ENCODE data around the gene CEND1. TPM values are rescaled to one million over a fixed set of nuclear protein-coding genes. Genes with fewer than 3 reads are reported as not detected.

Gene CEND1
- total and polyA plus RNA-seq, 2 of the 13 experiments (the other 11 are each of a cell fraction or from before 2014, with no cell fraction given) = not detected

- TF ChIP-seq RXRA (CRISPR knock-in tag; IDR thresholded peaks at IDR 0.05) (no peak), ATF7 (IDR thresholded peaks at IDR 0.05) (no peak), ATF7 (CRISPR knock-in tag; IDR thresholded peaks at IDR 0.05) (0 out of 2 replicates have a peak, but pooled peaks have one; percentile 43), HOXA9 (CRISPR knock-in tag; IDR thresholded peaks at IDR 0.05; ENCODE audit: borderline replicate concordance) (no peak; the same call in 1 of the 2 replicates), SSRP1 (CRISPR knock-in tag; IDR thresholded peaks at IDR 0.05) (no peak), ZUFSP (CRISPR knock-in tag; IDR thresholded peaks at IDR 0.05; ENCODE audit: borderline replicate concordance) (no peak), TCF7 (IDR thresholded peaks at IDR 0.05; ENCODE audit: low read depth) (no peak), FOXK2 (IDR thresholded peaks at IDR 0.05) (no peak), TRIM22 (IDR thresholded peaks at IDR 0.05) (no peak), TBX2 (CRISPR knock-in tag; IDR thresholded peaks at IDR 0.05; ENCODE audit: borderline replicate concordance) (peak; percentile 71), ATF1 (CRISPR knock-in tag; IDR thresholded peaks at IDR 0.05) (no peak), SMAD9 (CRISPR knock-in tag; IDR thresholded peaks at IDR 0.05) (no peak), ZNF800 (CRISPR knock-in tag; IDR thresholded peaks at IDR 0.05) (peak; percentile 30; the same call in 1 of the 2 replicates), FOXP4 (CRISPR knock-in tag; IDR thresholded peaks at IDR 0.05) (no peak), ZBTB1 (CRISPR knock-in tag; IDR thresholded peaks at IDR 0.05; ENCODE audit: borderline replicate concordance) (no peak), THAP9 (CRISPR knock-in tag; IDR thresholded peaks at IDR 0.05; ENCODE audit: borderline replicate concordance) (no peak), ADNP (CRISPR knock-in tag; IDR thresholded peaks at IDR 0.05) (no peak), ZSCAN9 (CRISPR knock-in tag; IDR thresholded peaks at IDR 0.05; ENCODE audit: borderline replicate concordance) (no peak), ATF4 (CRISPR knock-in tag; IDR thresholded peaks at IDR 0.05) (no peak)
Observed at GRCh38 chr11:747158-748006, 42.5 kb downstream of the CEND1 start, which contains the start of gene TALDO1 (continued).

All from HepG2 (cell line).